Colonic mucosa (tissue), 4 donors: ENCODE results near the gene LDAF1. TPM values are rescaled to one million over a fixed set of nuclear protein-coding genes. Genes with fewer than 3 reads are reported as not detected.
"Not testable (repeated sequence)": the region's sequence is repeated elsewhere in the genome, so short reads cannot be mapped to it uniquely, and the experiment has no call there.

Experiments
- DNase-seq: peaks from one replicate; pipeline ENCODE4 v3.0.0-alpha.2; 2020
- H3K27ac ChIP-seq: fragments of 200-600 bp; one replicate; pipeline ENCODE4 v1.8.0; 2021
- H3K27me3 ChIP-seq: fragments of 200-600 bp; one replicate; pipeline ENCODE4 v1.8.0; 2021
- H3K36me3 ChIP-seq: fragments of 200-600 bp; one replicate; pipeline ENCODE4 v1.8.0; 2021
- H3K4me1 ChIP-seq: fragments of 200-600 bp; one replicate; pipeline ENCODE4 v1.8.0; 2021; ENCODE audit warnings: mild to moderate bottlenecking
- H3K4me3 ChIP-seq: fragments of 200-600 bp; one replicate; pipeline ENCODE4 v1.8.0; 2021
- H3K9ac ChIP-seq, 2 donors: one replicate each; pipeline ENCODE4 v1.7.0; 2013; ENCODE audit warnings: control low read depth in 2 of 2, low read depth in 2 of 2, low read length in 2 of 2
- H3K9me3 ChIP-seq: fragments of 200-600 bp; one replicate; pipeline ENCODE4 v1.8.0; 2021
- CTCF ChIP-seq: fragments of 200-600 bp; IDR thresholded peaks from one replicate; pipeline ENCODE4 v1.8.0; 2022; ENCODE audit warnings: antibody characterized with exemption, mild to moderate bottlenecking
- intact Hi-C: fragments of 100-400 bp; cut with DNase I; formaldehyde crosslinking; loops from one replicate; pipeline ENCODE4 v1.14.1; 2022
- total RNA-seq, 2 donors: library from RNA; stranded (reverse); fragmentation: NEBNext Ultra II Directional in 1 of 2; extraction: Animal tissue kit (Norgen Biotek cat#: 25700) in 1 of 2; gene quantifications; one replicate each; pipeline ENCODE4 v1.2.1, GENCODE V29; 2021
- donor health status: healthy.
- donor health status: DM: no; HTN: no; CAD: no.
- donor health status: DM: no; HTN: no; CAD: no.

The LDAF1 gene
- total RNA-seq, 2 donors from 2014 or later, result 25.6 to 58.2 TPM

- Histone ChIP-seq H3K4me1 (no peaks in the 10 kb centered on the region), H3K9me3 (no peaks in the 10 kb centered on the region), H3K27me3 (no peaks in the 10 kb centered on the region), H3K9ac (peak within 1 kb of the TSS in 1 of 2 donors; percentile 5), H3K4me3 (no peak within 1 kb of the TSS), H3K27ac (no peak within 1 kb of the TSS), H3K36me3 (no peaks in the 10 kb centered on the region)
- intact Hi-C loops, result loop anchor here (10.0 kb wide), 1 partner anchor 1174 kb away; no protein-coding TSS in a partner anchor
- no peak for TF ChIP-seq CTCF
- no peak for DNase-seq
These were observed 8.0 kb upstream of the LDAF1 start, which contains the start of gene DNAH3 for GRCh38 chr16:21150375-21151001. Gene DNAH3 (minus strand): TSS chr16:21150846. CDS start chr16:21150319, 527 bp downstream.

GRCh38 chr16:21152160-21153030, 6.1 kb upstream of the LDAF1 start:
- H3K4me3 ChIP-seq, H3K27ac ChIP-seq, DNase-seq, H3K4me1 ChIP-seq, H3K9me3 ChIP-seq, H3K9ac ChIP-seq, H3K36me3 ChIP-seq, H3K27me3 ChIP-seq: not testable (repeated sequence)
- intact Hi-C loops, result loop anchor here (10.0 kb wide), 1 partner anchor 1172 kb away; no protein-coding TSS in a partner anchor

- H3K4me3 ChIP-seq, H3K9me3 ChIP-seq, H3K27ac ChIP-seq, H3K27me3 ChIP-seq, H3K4me1 ChIP-seq, DNase-seq, H3K36me3 ChIP-seq, H3K9ac ChIP-seq: not testable (repeated sequence)
- intact Hi-C loops, result loop anchor here (10.0 kb wide), 1 partner anchor 1172 kb away; no protein-coding TSS in a partner anchor
These were observed 5.2 kb upstream of the LDAF1 start for GRCh38 chr16:21153124-21153729.

- not testable (repeated sequence) for H3K36me3 ChIP-seq, H3K9me3 ChIP-seq, H3K9ac ChIP-seq, H3K4me3 ChIP-seq, DNase-seq, H3K27me3 ChIP-seq, H3K27ac ChIP-seq
- intact Hi-C loops, result loop anchor here (5.0 to 10.0 kb wide), 2 partner anchors 146 to 1169 kb away; no protein-coding TSS in a partner anchor
- H3K4me1 ChIP-seq, result peaks cover 11% of the 10 kb centered on the region
These were observed 2.5 kb upstream of the LDAF1 start for GRCh38 chr16:21156011-21156410.

GRCh38 chr16:21156767-21157467, 1.6 kb upstream of the LDAF1 start:
- intact Hi-C loops, result loop anchor here (5.0 to 10.0 kb wide), 2 partner anchors 145 to 1168 kb away; no protein-coding TSS in a partner anchor
- Histone ChIP-seq H3K36me3 (no peaks in the 10 kb centered on the region), H3K9ac (peak overlapping the region in 1 of 2 donors; percentile 40), H3K4me3 (no peak overlapping the region), H3K27ac (no peak overlapping the region), H3K9me3 (no peaks in the 10 kb centered on the region), H3K27me3 (no peaks in the 10 kb centered on the region), H3K4me1 (peaks cover 11% of the 10 kb centered on the region)
- peak; percentile 47 for TF ChIP-seq CTCF
- peak; percentile 68 for DNase-seq

- Histone ChIP-seq H3K36me3 (no peaks in the 10 kb centered on the region), H3K4me1 (peaks cover 11% of the 10 kb centered on the region), H3K9ac (peak overlapping the region in 1 of 2 donors; percentile 96), H3K9me3 (no peaks in the 10 kb centered on the region), H3K27ac (peak overlapping the region; percentile 76), H3K4me3 (no peak overlapping the region), H3K27me3 (no peaks in the 10 kb centered on the region)
- intact Hi-C loops, result loop anchor here (5.0 to 10.0 kb wide), 2 partner anchors 145 to 1167 kb away; no protein-coding TSS in a partner anchor
- DNase-seq, result peak; percentile 26
- TF ChIP-seq CTCF, result no peak
These were observed 842 bp upstream of the LDAF1 start for GRCh38 chr16:21157632-21158031.
